ENCODE data around the gene DCDC2B.

The DCDC2B gene

GRCh38 chr1:32195972-32196823 lies 12.7 kb upstream of the DCDC2B start:
- DNase-seq (ENCODE audit: low read depth in 3 of 3): no peak

GRCh38 chr1:32197074-32197473 lies 11.8 kb upstream of the DCDC2B start:
- no peak for DNase-seq (ENCODE audit: low read depth in 3 of 3)

- DNase-seq (ENCODE audit: low read depth in 3 of 3): no peak
Measured at GRCh38 chr1:32197837-32198236, 11.1 kb upstream of the DCDC2B start.

- no peak for DNase-seq (ENCODE audit: low read depth in 3 of 3)
Measured at GRCh38 chr1:32198237-32199042, 10.4 kb upstream of the DCDC2B start.

GRCh38 chr1:32199043-32199716 lies 9.7 kb upstream of the DCDC2B start:
- DNase-seq (ENCODE audit: low read depth in 3 of 3): no peak

- DNase-seq (ENCODE audit: low read depth in 3 of 3): no peak
Measured at GRCh38 chr1:32199717-32200072, 9.2 kb upstream of the DCDC2B start.

GRCh38 chr1:32200226-32201010 lies 8.5 kb upstream of the DCDC2B start, which contains the start of gene CCDC28B:
Gene CCDC28B (plus strand): TSS chr1:32200595. CDS start chr1:32201936, 1,341 bp downstream.
- peak in 1 of 3 experiments; percentile 42 for DNase-seq (ENCODE audit: low read depth in 3 of 3)

- peak in 2 of 3 experiments; percentile 54 to 84 for DNase-seq (ENCODE audit: low read depth in 3 of 3)
Measured at GRCh38 chr1:32201011-32201855, 7.7 kb upstream of the DCDC2B start.

- no peak for DNase-seq (ENCODE audit: low read depth in 3 of 3)
Measured at GRCh38 chr1:32204943-32205361, 3.9 kb upstream of the DCDC2B start.

- peak; percentile 69 to 84 (median 70) for DNase-seq (ENCODE audit: low read depth in 3 of 3)
Measured at GRCh38 chr1:32205401-32206370, 3.2 kb upstream of the DCDC2B start, which contains the start of gene IQCC. Gene IQCC (plus strand): TSS chr1:32205671. CDS start chr1:32205682, 11 bp downstream.

GRCh38 chr1:32208469-32208868 lies 420 bp upstream of the DCDC2B start:
- no peak for DNase-seq (ENCODE audit: low read depth in 3 of 3)

- DNase-seq (ENCODE audit: low read depth in 3 of 3): peak in 2 of 3 experiments; percentile 30 to 58
Measured at GRCh38 chr1:32215629-32216480, 7.0 kb downstream of the DCDC2B start.

- no peak for DNase-seq (ENCODE audit: low read depth in 3 of 3)
Measured at GRCh38 chr1:32216566-32216965, 7.7 kb downstream of the DCDC2B start.

GRCh38 chr1:32219022-32219421 lies 10.1 kb downstream of the DCDC2B start:
- DNase-seq (ENCODE audit: low read depth in 3 of 3): no peak

GRCh38 chr1:32220746-32221580 lies 12.1 kb downstream of the DCDC2B start:
- no peak for DNase-seq (ENCODE audit: low read depth in 3 of 3)

GRCh38 chr1:32221581-32221979 lies 12.7 kb downstream of the DCDC2B start:
- DNase-seq (ENCODE audit: low read depth in 3 of 3): no peak

All from stimulated activated CD4-positive, alpha-beta T cell treated with anti-CD3 and anti-CD28 coated beads, TNF-alpha, amount 100 ng/mL, for 24 hours (primary cell).